Measurements from ENCODE around the gene STXBP6.

The STXBP6 gene

DNA sequence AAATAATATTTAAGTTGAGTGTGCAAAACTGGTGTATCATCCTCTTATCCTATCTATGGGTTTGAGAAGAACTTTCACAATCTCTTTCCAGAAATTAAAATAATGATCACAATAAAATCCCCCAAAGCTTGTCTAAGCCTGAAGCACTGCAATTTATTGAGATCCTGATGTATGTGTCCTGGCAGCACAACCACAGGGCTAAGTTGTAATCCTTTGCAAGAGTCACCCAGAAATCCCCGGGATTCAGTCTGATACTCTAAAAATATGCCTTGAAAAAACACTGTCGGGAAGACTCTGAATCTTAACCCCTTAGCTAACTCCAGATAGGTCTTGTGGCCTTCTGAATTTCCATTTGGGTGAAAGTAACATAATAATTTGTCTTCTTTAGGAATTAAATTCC is 40.3 kb upstream of the STXBP6 start:
- H3K4me1 ChIP-seq (ENCODE audit: control insufficient read depth, low read length), result no peaks in the 10 kb centered on the region
- no peaks in the 10 kb centered on the region for H4K20me1 ChIP-seq (ENCODE audit: control insufficient read depth, insufficient read depth, low read depth, low read length)
- no peaks in the 10 kb centered on the region for H3K27me3 ChIP-seq (ENCODE audit: control insufficient read depth, low read length)
- H3K9me2 ChIP-seq (replicated peaks; ENCODE audit: control insufficient read depth, low read length), result no peaks in the 10 kb centered on the region
- no peak for TF ChIP-seq EZH2phosphoT487 (IDR thresholded peaks at IDR 0.05; ENCODE audit: borderline replicate concordance, low read length)
- no peak for TF ChIP-seq CTCF (IDR thresholded peaks at IDR 0.05; ENCODE audit: low read depth, low read length, poor library complexity, severe bottlenecking)
- no peaks in the 10 kb centered on the region for H3F3A ChIP-seq (ENCODE audit: control insufficient read depth, insufficient read depth)
- no peaks in the 10 kb centered on the region for H3K79me2 ChIP-seq (ENCODE audit: control insufficient read depth, low read length)
- no peaks in the 10 kb centered on the region for H3K36me3 ChIP-seq (ENCODE audit: control insufficient read depth, low read length)
- H3K27ac ChIP-seq (ENCODE audit: low read depth, low read length), result no peak overlapping the region
- H3K4me2 ChIP-seq (ENCODE audit: low read length), result no peak overlapping the region
- no peak overlapping the region for H3K4me3 ChIP-seq (ENCODE audit: low read length)
- no peaks in the 10 kb centered on the region for H3K9me3 ChIP-seq (ENCODE audit: control insufficient read depth, insufficient read depth, low read length)

DNA sequence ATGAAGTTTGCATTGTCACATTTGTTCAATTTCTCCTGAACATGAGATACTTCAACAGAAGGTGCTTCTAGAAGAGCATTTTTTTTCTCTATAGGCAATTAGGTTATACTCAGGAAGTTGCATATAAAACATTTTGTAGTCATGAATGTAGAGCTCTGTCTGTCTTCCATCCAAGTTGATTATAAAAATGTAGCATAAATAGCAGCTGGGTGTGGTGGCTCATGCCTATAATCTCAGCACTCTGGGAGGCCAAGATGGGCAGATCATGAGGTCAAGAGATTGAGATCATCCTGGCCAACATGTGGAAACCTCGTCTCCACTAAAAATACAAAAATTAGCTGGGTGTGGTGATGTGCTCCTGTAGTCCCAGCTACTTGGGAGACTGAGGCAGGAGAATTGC is 39.5 kb upstream of the STXBP6 start:
- no peaks in the 10 kb centered on the region for H3K9me2 ChIP-seq (replicated peaks; ENCODE audit: control insufficient read depth, low read length)
- no peak overlapping the region for H3K4me2 ChIP-seq (ENCODE audit: low read length)
- H3K79me2 ChIP-seq (ENCODE audit: control insufficient read depth, low read length), result no peaks in the 10 kb centered on the region
- no peak overlapping the region for H3K27ac ChIP-seq (ENCODE audit: low read depth, low read length)
- H3K27me3 ChIP-seq (ENCODE audit: control insufficient read depth, low read length), result no peaks in the 10 kb centered on the region
- H3F3A ChIP-seq (ENCODE audit: control insufficient read depth, insufficient read depth), result no peaks in the 10 kb centered on the region
- H4K20me1 ChIP-seq (ENCODE audit: control insufficient read depth, insufficient read depth, low read depth, low read length), result no peaks in the 10 kb centered on the region
- no peaks in the 10 kb centered on the region for H3K4me1 ChIP-seq (ENCODE audit: control insufficient read depth, low read length)
- H3K36me3 ChIP-seq (ENCODE audit: control insufficient read depth, low read length), result no peaks in the 10 kb centered on the region
- no peaks in the 10 kb centered on the region for H3K9me3 ChIP-seq (ENCODE audit: control insufficient read depth, insufficient read depth, low read length)
- TF ChIP-seq EZH2phosphoT487 (IDR thresholded peaks at IDR 0.05; ENCODE audit: borderline replicate concordance, low read length) (no peak), CTCF (IDR thresholded peaks at IDR 0.05; ENCODE audit: low read depth, low read length, poor library complexity, severe bottlenecking) (no peak)
- H3K4me3 ChIP-seq (ENCODE audit: low read length), result no peak overlapping the region

DNA sequence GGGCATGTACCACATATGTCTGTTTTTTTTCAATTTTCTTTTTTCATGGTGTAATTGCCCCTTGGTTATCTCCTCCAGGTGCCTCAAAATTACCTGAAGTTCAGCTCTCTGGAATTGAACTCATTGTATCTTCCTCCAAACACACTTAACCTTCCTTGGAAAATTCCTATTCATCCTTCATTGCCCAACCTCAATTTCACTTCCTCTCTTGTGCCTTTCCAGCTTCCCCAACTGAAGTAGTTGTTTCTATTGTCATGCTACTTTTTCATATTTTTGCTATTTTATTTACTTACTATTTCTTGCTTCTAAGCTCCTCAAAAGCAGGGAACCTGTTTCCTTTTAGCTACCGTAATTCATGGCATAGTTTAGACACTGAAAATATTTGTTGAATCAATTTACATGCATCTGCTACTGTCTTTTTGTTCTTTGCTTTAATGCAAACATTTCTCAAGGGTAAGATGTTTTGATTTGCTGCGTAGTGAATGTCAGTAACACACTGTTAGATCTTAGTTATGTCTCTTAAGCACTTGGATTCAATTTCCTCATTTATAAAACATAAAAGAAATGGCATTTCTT is 37.0 kb upstream of the STXBP6 start:
- Histone ChIP-seq H3K4me3 (ENCODE audit: low read length) (no peak overlapping the region), H3K36me3 (ENCODE audit: control insufficient read depth, low read length) (no peaks in the 10 kb centered on the region), H3K4me1 (ENCODE audit: control insufficient read depth, low read length) (no peaks in the 10 kb centered on the region), H3F3A (ENCODE audit: control insufficient read depth, insufficient read depth) (no peaks in the 10 kb centered on the region), H3K9me2 (replicated peaks; ENCODE audit: control insufficient read depth, low read length) (no peaks in the 10 kb centered on the region), H4K20me1 (ENCODE audit: control insufficient read depth, insufficient read depth, low read depth, low read length) (no peaks in the 10 kb centered on the region), H3K9me3 (ENCODE audit: control insufficient read depth, insufficient read depth, low read length) (no peaks in the 10 kb centered on the region), H3K27me3 (ENCODE audit: control insufficient read depth, low read length) (no peaks in the 10 kb centered on the region), H3K4me2 (ENCODE audit: low read length) (no peak overlapping the region), H3K27ac (ENCODE audit: low read depth, low read length) (no peak overlapping the region), H3K79me2 (ENCODE audit: control insufficient read depth, low read length) (no peaks in the 10 kb centered on the region)
- no peak for TF ChIP-seq CTCF (IDR thresholded peaks at IDR 0.05; ENCODE audit: low read depth, low read length, poor library complexity, severe bottlenecking)
- no peak for TF ChIP-seq EZH2phosphoT487 (IDR thresholded peaks at IDR 0.05; ENCODE audit: borderline replicate concordance, low read length)
